ENCODE data around the gene EYA3.

DNA sequence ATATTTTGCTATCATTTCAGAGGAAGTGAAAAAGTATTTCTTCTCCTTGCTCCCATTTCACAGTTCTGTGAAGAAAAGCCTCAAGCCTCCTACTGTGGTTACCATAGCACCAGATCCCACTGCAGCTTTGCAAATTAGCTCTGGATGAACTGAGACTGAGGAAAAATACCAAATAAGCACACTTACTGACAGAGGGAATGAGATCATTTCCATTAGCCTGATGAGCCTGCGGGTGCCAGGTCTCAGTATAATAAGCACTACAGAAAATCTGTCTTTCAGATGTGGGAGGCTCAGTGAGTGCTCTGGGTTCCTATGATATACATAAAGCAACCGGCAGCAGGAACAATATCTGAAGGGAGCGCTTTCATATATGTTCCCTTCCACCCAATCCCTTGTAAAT, 107.3 kb downstream of the EYA3 start:
- TF ChIP-seq, protein P1, sequence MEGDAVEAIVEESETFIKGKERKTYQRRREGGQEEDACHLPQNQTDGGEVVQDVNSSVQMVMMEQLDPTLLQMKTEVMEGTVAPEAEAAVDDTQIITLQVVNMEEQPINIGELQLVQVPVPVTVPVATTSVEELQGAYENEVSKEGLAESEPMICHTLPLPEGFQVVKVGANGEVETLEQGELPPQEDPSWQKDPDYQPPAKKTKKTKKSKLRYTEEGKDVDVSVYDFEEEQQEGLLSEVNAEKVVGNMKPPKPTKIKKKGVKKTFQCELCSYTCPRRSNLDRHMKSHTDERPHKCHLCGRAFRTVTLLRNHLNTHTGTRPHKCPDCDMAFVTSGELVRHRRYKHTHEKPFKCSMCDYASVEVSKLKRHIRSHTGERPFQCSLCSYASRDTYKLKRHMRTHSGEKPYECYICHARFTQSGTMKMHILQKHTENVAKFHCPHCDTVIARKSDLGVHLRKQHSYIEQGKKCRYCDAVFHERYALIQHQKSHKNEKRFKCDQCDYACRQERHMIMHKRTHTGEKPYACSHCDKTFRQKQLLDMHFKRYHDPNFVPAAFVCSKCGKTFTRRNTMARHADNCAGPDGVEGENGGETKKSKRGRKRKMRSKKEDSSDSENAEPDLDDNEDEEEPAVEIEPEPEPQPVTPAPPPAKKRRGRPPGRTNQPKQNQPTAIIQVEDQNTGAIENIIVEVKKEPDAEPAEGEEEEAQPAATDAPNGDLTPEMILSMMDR (IDR thresholded peaks at IDR 0.05; ENCODE audit: low read depth, low read length, poor library complexity, severe bottlenecking): no peak
- no peak for TF ChIP-seq EZH2phosphoT487 (IDR thresholded peaks at IDR 0.05; ENCODE audit: borderline replicate concordance, low read length)

All from DOHH2 (cell line).